ENCODE measurements around the gene SFMBT1. TPM values are rescaled to one million over a fixed set of nuclear protein-coding genes. Genes with fewer than 3 reads are reported as not detected.
A peak's percentile ranks its signal among the peaks of the same experiment; 100 is the strongest.

The SFMBT1 gene
- total and polyA plus RNA-seq, 9 donors = 1.2 to 21.1 (median 6.2) TPM

DNA sequence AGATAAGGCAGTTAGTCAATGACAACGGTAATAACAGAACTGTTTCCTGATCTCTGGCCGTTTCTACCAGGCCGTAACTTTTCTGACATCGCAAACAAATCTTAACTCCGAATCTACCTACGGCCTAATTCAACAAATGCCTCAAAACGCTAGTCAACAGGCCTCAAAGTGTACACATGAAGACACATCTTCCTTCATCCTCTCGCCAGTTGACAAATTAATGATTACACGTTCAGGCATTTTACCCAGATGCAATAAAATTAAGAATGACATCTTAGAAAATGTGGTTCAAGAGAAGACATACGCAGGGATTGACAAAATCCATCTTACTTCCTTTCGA is 1.5 kb downstream of the SFMBT1 start:
- H3K4me3 ChIP-seq = peak overlapping the region; percentile 69
- no peaks in the 10 kb centered on the region for H3K27me3 ChIP-seq
- TF ChIP-seq POLR2A (IDR thresholded peaks at IDR 0.05) (no peak), EP300 (IDR thresholded peaks at IDR 0.05) (no peak)
- TF ChIP-seq, protein P1, sequence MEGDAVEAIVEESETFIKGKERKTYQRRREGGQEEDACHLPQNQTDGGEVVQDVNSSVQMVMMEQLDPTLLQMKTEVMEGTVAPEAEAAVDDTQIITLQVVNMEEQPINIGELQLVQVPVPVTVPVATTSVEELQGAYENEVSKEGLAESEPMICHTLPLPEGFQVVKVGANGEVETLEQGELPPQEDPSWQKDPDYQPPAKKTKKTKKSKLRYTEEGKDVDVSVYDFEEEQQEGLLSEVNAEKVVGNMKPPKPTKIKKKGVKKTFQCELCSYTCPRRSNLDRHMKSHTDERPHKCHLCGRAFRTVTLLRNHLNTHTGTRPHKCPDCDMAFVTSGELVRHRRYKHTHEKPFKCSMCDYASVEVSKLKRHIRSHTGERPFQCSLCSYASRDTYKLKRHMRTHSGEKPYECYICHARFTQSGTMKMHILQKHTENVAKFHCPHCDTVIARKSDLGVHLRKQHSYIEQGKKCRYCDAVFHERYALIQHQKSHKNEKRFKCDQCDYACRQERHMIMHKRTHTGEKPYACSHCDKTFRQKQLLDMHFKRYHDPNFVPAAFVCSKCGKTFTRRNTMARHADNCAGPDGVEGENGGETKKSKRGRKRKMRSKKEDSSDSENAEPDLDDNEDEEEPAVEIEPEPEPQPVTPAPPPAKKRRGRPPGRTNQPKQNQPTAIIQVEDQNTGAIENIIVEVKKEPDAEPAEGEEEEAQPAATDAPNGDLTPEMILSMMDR (IDR thresholded peaks at IDR 0.05) = no peak
- H3K27ac ChIP-seq = no peak overlapping the region
- H3K4me1 ChIP-seq (ENCODE audit: insufficient read depth) = no peaks in the 10 kb centered on the region
- no peaks in the 10 kb centered on the region for H3K9me3 ChIP-seq
- intact Hi-C loops (cut with DNase I) = no loop called here
- H3K36me3 ChIP-seq = no peaks in the 10 kb centered on the region
- no peak for DNase-seq
- WGBS, 3 donors = 56 to 68% (median 64%) methylated on average over 11 of the region's 11 CpGs

DNA sequence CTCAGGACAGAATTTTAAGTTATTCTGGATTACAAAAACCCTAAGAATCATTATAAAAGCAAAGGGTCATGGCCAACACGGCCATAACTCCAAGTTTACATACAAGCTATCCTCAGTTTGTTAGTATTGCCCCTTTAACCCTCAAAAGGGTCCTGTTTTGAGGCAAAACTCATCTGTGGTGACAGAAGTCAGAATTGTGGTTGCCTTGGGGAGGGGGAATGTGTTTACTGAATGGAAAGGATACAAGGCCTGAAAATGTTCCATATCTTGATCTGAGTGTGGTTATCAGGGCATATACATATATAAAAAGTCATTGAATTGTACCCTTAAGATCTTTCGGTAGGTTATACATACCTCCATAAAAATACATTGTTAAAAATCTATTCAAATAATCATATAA is 2.1 kb downstream of the SFMBT1 start:
- H3K4me1 ChIP-seq (ENCODE audit: insufficient read depth) = no peaks in the 10 kb centered on the region
- no peak overlapping the region for H3K27ac ChIP-seq
- intact Hi-C loops (cut with DNase I) = no loop called here
- H3K4me3 ChIP-seq = no peak overlapping the region
- no peaks in the 10 kb centered on the region for H3K27me3 ChIP-seq
- no peak for TF ChIP-seq EP300 (IDR thresholded peaks at IDR 0.05)
- no peak for TF ChIP-seq POLR2A (IDR thresholded peaks at IDR 0.05)
- TF ChIP-seq, protein P1 (IDR thresholded peaks at IDR 0.05) = no peak
- no peak for DNase-seq
- WGBS, 3 donors = 89 to 99% (median 90%) methylated on average over 2 of the region's 2 CpGs
- no peaks in the 10 kb centered on the region for H3K36me3 ChIP-seq
- H3K9me3 ChIP-seq = no peaks in the 10 kb centered on the region

DNA sequence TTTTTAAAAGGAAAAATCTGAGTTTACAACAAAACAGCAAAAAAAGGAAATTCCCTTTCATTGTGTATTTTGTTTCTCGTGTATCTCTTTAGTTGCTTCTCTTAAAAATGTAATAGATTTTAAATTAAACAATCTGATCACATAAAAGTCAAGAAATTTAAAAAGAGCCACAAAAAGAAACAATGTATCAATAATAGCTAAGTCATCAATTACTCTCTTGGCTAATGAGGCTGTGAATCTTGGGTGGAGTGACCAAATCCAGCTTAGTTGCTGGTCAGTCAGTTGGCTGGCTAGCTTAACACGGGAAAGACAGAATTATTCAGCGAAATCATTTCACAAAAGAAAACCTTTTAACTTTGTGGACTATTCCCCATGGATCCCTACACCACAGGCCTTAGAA is 3.2 kb downstream of the SFMBT1 start:
- TF ChIP-seq, protein P1 (IDR thresholded peaks at IDR 0.05) = no peak
- TF ChIP-seq POLR2A (IDR thresholded peaks at IDR 0.05) (no peak), EP300 (IDR thresholded peaks at IDR 0.05) (no peak)
- H3K9me3 ChIP-seq = no peaks in the 10 kb centered on the region
- H3K4me3 ChIP-seq = no peak overlapping the region
- no peaks in the 10 kb centered on the region for H3K4me1 ChIP-seq (ENCODE audit: insufficient read depth)
- no peaks in the 10 kb centered on the region for H3K27me3 ChIP-seq
- no peaks in the 10 kb centered on the region for H3K36me3 ChIP-seq
- 92 to 94% (median 93%) methylated on average over 3 of the region's 3 CpGs for WGBS, 3 donors
- no peak for DNase-seq
- H3K27ac ChIP-seq = no peak overlapping the region
- intact Hi-C loops (cut with DNase I) = no loop called here

DNA sequence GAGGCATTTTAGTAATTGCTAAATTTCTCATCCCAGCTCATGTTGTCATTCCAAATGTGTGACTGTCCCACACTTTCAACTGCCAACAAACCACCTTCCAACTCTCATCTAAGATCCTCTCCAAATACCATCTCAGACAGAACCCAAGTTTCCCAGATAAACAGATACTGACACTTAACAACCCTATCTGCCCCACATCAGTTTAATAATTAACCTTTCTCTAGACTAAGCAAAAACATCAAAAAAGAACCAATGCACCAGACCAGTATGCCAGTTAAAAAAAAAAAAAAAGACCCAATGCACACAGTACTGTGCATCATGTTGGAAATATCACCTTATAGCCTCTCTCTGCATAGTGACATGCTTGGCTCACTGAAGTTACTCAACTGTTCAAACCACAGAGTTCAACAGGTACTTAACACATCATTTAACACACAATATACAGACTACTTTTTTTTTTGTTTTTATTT is 5.5 kb downstream of the SFMBT1 start:
- no peak overlapping the region for H3K4me3 ChIP-seq
- DNase-seq = no peak
- no peak for TF ChIP-seq POLR2A (IDR thresholded peaks at IDR 0.05)
- no peak for TF ChIP-seq EP300 (IDR thresholded peaks at IDR 0.05)
- TF ChIP-seq, protein P1 (IDR thresholded peaks at IDR 0.05) = no peak
- no peaks in the 10 kb centered on the region for H3K4me1 ChIP-seq (ENCODE audit: insufficient read depth)
- H3K27me3 ChIP-seq = no peaks in the 10 kb centered on the region
- H3K27ac ChIP-seq = no peak overlapping the region
- H3K36me3 ChIP-seq = no peaks in the 10 kb centered on the region
- intact Hi-C loops (cut with DNase I) = no loop called here
- no peaks in the 10 kb centered on the region for H3K9me3 ChIP-seq

DNA sequence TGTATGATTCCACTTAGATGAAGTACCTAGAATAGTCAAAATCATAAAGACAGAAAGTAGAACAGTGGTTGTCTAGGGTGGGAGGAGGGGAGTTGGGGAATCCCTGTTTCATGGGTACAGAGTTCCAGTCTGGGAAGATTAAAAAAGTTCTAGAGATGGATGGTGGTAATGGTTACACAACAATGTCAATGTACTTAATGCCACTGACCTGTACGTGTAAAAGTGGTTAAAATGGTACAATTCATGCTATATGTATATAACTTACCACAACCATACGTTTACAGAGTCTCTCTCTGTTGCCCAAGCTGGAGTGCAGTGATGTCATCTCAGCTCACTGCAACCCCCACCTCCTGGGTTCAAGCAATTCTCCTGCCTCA is 6.5 kb downstream of the SFMBT1 start:
- intact Hi-C loops (cut with DNase I) = no loop called here
- Histone ChIP-seq H3K9me3 (no peaks in the 10 kb centered on the region), H3K4me1 (ENCODE audit: insufficient read depth) (no peaks in the 10 kb centered on the region), H3K27me3 (no peaks in the 10 kb centered on the region), H3K27ac (no peak overlapping the region), H3K4me3 (no peak overlapping the region), H3K36me3 (no peaks in the 10 kb centered on the region)
- no peak for DNase-seq
- WGBS, 3 donors = 86 to 95% (median 90%) methylated on average over 2 of the region's 2 CpGs
- TF ChIP-seq EP300 (IDR thresholded peaks at IDR 0.05) = no peak
- TF ChIP-seq POLR2A (IDR thresholded peaks at IDR 0.05) = no peak
- TF ChIP-seq, protein P1 (IDR thresholded peaks at IDR 0.05) = no peak

Data from ovary (tissue), 9 donors.